ENCODE results near the gene PIPOX. TPM values are rescaled to one million over a fixed set of nuclear protein-coding genes. Genes with fewer than 3 reads are reported as not detected.

PIPOX gene
- total RNA-seq, 4 donors from 2014 or later: 0.98 to 4.3 (median 1.5) TPM

DNA sequence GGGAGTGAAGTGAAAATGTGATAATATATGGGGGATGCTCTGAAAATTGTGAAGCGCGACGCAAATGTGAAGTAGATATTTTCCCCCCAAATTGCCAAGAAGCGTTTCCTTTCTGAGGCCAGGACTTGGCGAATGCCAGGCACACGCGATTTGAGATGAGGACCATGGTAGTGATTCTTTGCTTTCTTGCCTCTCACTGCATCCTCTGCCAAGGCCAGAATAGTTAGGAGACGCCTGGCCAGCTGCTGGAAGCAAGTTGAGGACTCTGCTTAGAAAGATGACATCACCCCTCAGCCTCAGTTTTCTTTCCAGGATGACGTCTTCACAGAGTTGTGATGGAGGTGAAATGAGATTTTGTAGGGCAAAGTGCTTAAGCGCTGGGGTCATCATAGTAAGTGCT lies 25.9 kb downstream of the PIPOX start:
- TF ChIP-seq, protein P1, sequence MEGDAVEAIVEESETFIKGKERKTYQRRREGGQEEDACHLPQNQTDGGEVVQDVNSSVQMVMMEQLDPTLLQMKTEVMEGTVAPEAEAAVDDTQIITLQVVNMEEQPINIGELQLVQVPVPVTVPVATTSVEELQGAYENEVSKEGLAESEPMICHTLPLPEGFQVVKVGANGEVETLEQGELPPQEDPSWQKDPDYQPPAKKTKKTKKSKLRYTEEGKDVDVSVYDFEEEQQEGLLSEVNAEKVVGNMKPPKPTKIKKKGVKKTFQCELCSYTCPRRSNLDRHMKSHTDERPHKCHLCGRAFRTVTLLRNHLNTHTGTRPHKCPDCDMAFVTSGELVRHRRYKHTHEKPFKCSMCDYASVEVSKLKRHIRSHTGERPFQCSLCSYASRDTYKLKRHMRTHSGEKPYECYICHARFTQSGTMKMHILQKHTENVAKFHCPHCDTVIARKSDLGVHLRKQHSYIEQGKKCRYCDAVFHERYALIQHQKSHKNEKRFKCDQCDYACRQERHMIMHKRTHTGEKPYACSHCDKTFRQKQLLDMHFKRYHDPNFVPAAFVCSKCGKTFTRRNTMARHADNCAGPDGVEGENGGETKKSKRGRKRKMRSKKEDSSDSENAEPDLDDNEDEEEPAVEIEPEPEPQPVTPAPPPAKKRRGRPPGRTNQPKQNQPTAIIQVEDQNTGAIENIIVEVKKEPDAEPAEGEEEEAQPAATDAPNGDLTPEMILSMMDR (IDR thresholded peaks at IDR 0.05; ENCODE audit: low read depth): no peak

DNA sequence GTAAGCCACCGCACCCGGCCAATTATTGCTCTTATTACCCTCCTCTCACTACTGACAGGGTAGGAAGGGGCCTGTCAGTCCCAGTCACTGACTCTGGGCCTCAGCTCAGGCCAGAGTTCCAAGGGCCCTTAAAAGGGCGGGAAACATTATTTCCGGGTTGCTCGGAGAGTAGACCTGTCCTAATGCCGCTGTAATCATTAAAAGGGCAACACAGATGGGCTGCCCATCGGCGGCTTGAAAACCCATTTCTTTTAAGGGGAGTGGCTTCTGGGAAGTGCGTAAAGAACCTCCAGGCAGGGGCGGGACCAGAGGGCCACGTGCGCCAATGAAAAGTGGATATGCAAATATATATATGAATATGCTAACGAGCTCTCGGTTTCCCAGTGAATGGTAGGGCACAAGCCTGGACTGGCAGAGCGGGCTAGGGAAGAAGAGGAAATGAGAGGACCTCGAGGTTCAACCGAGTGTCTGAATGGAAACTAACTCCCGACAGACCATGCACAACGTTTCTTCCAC lies 26.6 kb downstream of the PIPOX start:
- TF ChIP-seq, protein P1 (IDR thresholded peaks at IDR 0.05; ENCODE audit: low read depth): no peak

DNA sequence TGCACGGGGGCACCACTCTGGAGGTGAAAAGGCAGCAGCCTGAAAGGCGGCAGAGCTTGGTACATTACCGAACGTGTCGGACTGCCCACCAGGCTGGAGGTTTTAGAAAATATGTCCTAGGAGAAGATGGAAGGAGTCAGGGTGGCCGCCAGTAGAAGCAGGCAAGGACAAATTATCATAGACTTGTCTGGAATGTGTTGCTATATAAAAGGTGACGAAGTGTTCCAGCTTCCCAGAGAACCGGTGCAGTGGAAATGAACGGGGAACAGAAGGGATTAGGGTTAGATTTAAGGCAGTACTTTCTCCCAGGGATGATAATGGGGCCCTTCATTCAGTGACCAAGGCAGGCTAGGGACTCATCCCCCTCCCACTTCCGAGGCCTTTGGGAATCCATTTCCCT lies 27.4 kb downstream of the PIPOX start:
- TF ChIP-seq, protein P1 (IDR thresholded peaks at IDR 0.05; ENCODE audit: low read depth): no peak

DNA sequence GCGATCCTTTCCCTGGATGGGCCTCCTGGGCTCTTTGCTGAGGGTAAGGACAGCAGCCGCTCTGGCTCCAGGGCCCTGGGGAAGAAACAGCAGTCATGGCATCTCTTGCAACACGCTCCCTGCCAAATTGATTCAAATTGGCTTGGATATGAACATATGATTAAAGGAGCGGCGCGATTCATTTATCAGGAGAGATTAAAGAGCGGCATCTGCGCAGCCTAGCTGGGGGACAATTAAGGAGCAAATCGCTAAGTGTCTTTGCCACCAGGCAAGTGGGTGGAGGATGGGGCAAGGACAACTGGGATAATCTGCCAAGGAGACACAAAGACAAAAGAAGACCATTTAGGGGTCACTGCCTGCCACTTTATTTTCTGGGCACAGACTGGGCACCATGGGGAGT lies 27.8 kb downstream of the PIPOX start:
- TF ChIP-seq, protein P1 (IDR thresholded peaks at IDR 0.05; ENCODE audit: low read depth): no peak

DNA sequence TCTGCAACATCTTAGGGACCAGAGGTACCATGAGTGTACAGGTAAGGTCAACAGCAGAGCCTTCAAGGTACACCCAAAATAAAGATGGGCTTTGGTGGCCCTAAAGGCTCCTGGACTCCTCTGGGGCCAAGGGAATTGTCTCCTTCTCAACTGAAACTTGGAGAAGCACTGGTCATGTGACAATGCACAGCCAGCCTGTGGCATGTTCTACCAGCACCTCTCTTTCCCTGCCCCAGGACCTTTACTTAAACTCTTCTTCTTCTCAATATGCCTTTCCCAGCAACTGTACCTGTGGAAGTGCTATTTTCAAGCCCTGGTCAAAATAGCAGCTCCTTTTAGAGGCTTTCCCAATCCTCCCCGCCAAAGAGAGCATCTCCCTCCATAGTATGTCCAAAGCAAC lies 28.4 kb downstream of the PIPOX start:
- TF ChIP-seq, protein P1 (IDR thresholded peaks at IDR 0.05; ENCODE audit: low read depth): no peak

DNA sequence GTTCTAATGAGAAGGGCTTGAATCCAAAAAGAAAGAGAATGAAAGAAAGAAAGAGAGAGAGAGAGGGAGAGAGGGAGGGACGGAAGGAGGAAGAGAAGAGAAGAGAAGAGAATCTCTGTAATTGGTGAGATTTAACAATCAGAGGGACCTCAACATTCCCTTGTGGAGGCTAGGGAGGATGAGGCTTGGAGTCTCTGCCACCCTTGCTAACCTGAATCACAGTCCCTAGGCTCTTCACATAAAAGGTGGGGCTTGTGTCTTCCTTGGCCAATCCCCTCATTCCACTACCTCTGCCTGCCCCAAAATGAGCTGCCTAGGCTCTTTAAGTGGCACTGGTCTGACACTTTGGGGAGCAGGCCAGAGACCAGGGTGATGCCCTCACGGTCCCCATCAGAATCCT lies 30.1 kb downstream of the PIPOX start:
- TF ChIP-seq, protein P1 (IDR thresholded peaks at IDR 0.05; ENCODE audit: low read depth): no peak

DNA sequence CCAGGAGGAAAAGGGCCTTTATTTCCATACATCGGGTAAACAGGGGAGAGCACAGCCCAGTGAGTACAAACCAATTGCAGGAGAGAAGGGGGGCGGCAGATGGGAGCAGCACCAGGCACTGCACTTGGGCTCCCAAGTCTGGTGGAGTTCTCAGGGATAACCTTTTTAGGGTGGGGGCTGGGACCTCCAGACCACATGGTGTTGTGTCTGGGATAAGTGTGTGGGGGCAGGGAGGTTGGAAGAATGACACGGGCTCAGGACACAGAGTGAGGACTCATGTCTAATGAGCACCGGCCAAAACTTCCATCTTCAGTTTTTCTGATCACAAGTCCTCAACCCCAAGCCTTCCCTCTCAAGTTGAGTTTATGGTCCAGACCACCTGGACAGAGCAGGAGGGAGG lies 30.6 kb downstream of the PIPOX start:
- TF ChIP-seq, protein P1 (IDR thresholded peaks at IDR 0.05; ENCODE audit: low read depth): no peak
